ENCODE data around the gene SLC27A5.
A peak's percentile ranks its signal among the peaks of the same experiment; 100 is the strongest.

Gene SLC27A5

GRCh38 chr19:58511353-58512208, at the start of gene SLC27A5:
SLC27A5 (minus strand) TSS chr19:58511992; CDS start chr19:58511955, 37 bp downstream.
- no peak for DNase-seq (ENCODE audit: extremely low spot score)
- ChIA-PET CTCF (interaction anchor here (1.2 to 2.5 kb wide), 3 partner anchors 8 to 70 kb away, joined by 3 to 12 read pairs (median 8); partner anchors contain the start of gene ZBTB45), POLR2A (no interaction called here)
- no peak for TF ChIP-seq CTCF (IDR thresholded peaks at IDR 0.05; ENCODE audit: control extremely low read depth, extremely low read depth, low read depth, missing control alignments)

- CTCF ChIA-PET, result interaction anchor here (4.7 kb wide), 1 partner anchor 41 kb away, joined by 25 read pairs; the partner anchor contains the start of gene ZBTB45
These were observed 49.1 kb upstream of the SLC27A5 start for GRCh38 chr19:58560921-58561320.

GRCh38 chr19:58560007-58560887, 48.5 kb upstream of the SLC27A5 start:
- POLR2A ChIA-PET, result interaction anchor here (0.8 to 1.7 kb wide), 3 partner anchors 12 to 16 kb away, joined by 3 to 4 read pairs (median 3); no protein-coding TSS in a partner anchor
- TF ChIP-seq CTCF (IDR thresholded peaks at IDR 0.05; ENCODE audit: control extremely low read depth, extremely low read depth, low read depth, missing control alignments), result no peak
- CTCF ChIA-PET, result interaction anchor here (1.4 to 4.7 kb wide), 2 partner anchors 41 to 46 kb away, joined by 4 to 25 read pairs; partner anchors contain the start of gene ZBTB45
- no peak for DNase-seq (ENCODE audit: extremely low spot score)

More at GRCh38 chr19:58560921-58561320, 49.1 kb upstream of the SLC27A5 start:
- POLR2A ChIA-PET, result interaction anchor here (0.8 kb wide), 1 partner anchor 16 kb away, joined by 3 read pairs; no protein-coding TSS in a partner anchor
- DNase-seq (ENCODE audit: extremely low spot score), result no peak
- no peak for TF ChIP-seq CTCF (IDR thresholded peaks at IDR 0.05; ENCODE audit: control extremely low read depth, extremely low read depth, low read depth, missing control alignments)

- no peak for TF ChIP-seq CTCF (IDR thresholded peaks at IDR 0.05; ENCODE audit: control extremely low read depth, extremely low read depth, low read depth, missing control alignments)
- CTCF ChIA-PET, result interaction anchor here (1.4 to 4.7 kb wide), 2 partner anchors 40 to 45 kb away, joined by 4 to 25 read pairs; partner anchors contain the start of gene ZBTB45
- peak; percentile 88 for DNase-seq (ENCODE audit: extremely low spot score)
- POLR2A ChIA-PET, result interaction anchor here (0.6 to 1.7 kb wide), 5 partner anchors 13 to 70 kb away, joined by 3 to 6 read pairs (median 4); partner anchors contain the start of gene TRIM28
These were observed 47.6 kb upstream of the SLC27A5 start for GRCh38 chr19:58559275-58560006.

GRCh38 chr19:58558623-58559274, 47.0 kb upstream of the SLC27A5 start:
- ChIA-PET POLR2A (interaction anchor here (0.6 to 1.7 kb wide), 4 partner anchors 14 to 70 kb away, joined by 3 to 6 read pairs (median 4); partner anchors contain the start of gene TRIM28), CTCF (interaction anchor here (1.4 to 4.7 kb wide), 2 partner anchors 39 to 45 kb away, joined by 4 to 25 read pairs; partner anchors contain the start of gene ZBTB45)
- peak; percentile 6 for TF ChIP-seq CTCF (IDR thresholded peaks at IDR 0.05; ENCODE audit: control extremely low read depth, extremely low read depth, low read depth, missing control alignments)
- DNase-seq (ENCODE audit: extremely low spot score), result peak; percentile 95

All from GM10248 (cell line).